Upper lobe of left lung (tissue), 4 donors: ENCODE measurements around the gene PCDHGC3.

Experiments used
- CTCF ChIP-seq, 6 experiments: fragments of 450-650 bp in 4 of 6; fragments of 200-600 bp in 2 of 6; sonication (generic) in 2 of 6; IDR thresholded peaks; one replicate each; pipeline ENCODE4 v1.5.1; 2016 to 2019; ENCODE audit warnings: antibody characterized with exemption in 6 of 6
- POLR2AphosphoS5 ChIP-seq, 2 donors: sonication (generic); formaldehyde crosslinking; IDR thresholded peaks; one replicate each; pipeline ENCODE4 v1.5.1; 2017; ENCODE audit warnings: antibody characterized with exemption in 2 of 2

DNA sequence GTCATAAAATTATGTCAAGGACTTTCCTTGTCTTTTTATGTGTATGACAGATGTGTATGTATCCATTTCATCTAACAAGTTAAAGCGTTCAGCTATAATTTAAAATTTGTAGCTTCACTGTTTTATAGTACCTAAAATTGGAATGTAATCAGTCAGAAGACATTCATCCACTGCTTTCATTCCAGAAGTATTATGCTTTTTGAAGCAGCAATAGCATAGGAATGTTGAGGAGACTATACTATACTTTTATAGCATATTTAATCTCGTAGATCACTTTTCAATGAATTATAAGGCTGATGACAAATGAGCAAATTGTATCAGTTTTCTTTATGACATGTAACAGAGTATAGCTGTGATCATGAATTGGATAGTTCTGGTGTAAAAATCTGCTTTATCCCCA, 38.5 kb upstream of the PCDHGC3 start:
- no peak for TF ChIP-seq CTCF (IDR thresholded peaks at IDR 0.05)
- no peak for TF ChIP-seq POLR2AphosphoS5 (IDR thresholded peaks at IDR 0.05)
